ENCODE measurements around the gene CCNT2. TPM values are rescaled to one million over a fixed set of nuclear protein-coding genes. Genes with fewer than 3 reads are reported as not detected.
A peak's percentile ranks its signal among the peaks of the same experiment; 100 is the strongest.

The CCNT2 gene
- total RNA-seq, 1 experiment from 2014 or later, result 39.4 TPM

- no peaks in the 10 kb centered on the region for H3K27me3 ChIP-seq (replicated peaks; ENCODE audit: control insufficient read depth, insufficient read depth, low read length)
- Mint-ChIP-seq H3K27ac (ENCODE audit: unreplicated experiment) (no peak overlapping the region), H3K27me3 (ENCODE audit: insufficient read depth, unreplicated experiment) (no peaks in the 10 kb centered on the region), H3K9me3 (ENCODE audit: unreplicated experiment) (peaks cover 6% of the 10 kb centered on the region), H3K36me3 (ENCODE audit: insufficient read depth, unreplicated experiment) (no peaks in the 10 kb centered on the region), H3K4me1 (ENCODE audit: low read depth, unreplicated experiment) (no peaks in the 10 kb centered on the region), H3K4me3 (ENCODE audit: unreplicated experiment) (no peak overlapping the region)
- POLR2A ChIA-PET, result no interaction called here
- H3K36me3 ChIP-seq (ENCODE audit: control insufficient read depth, insufficient read depth, low read length), result no peaks in the 10 kb centered on the region
- BruUV-seq (replicated peaks), result no TSS peak
- H3K4me3 ChIP-seq (ENCODE audit: low read depth, low read length), result no peak overlapping the region
- peaks cover 6% of the 10 kb centered on the region; the same call in 1 of the 2 replicates for H3K4me1 ChIP-seq
- CTCF ChIA-PET, result no interaction called here
- intact Hi-C loops (cut with micrococcal nuclease; ENCODE audit: unreplicated experiment), result no loop called here
- 0 out of 2 replicates have a peak, but pooled peaks cover 5% of the 10 kb centered on the region for H3K9me3 ChIP-seq
- DNase-seq, result no peak
- TF ChIP-seq CTCF (IDR thresholded peaks at IDR 0.05; ENCODE audit: insufficient read depth in 1 of 2, low read depth in 1 of 2, low read length in 1 of 2, severe bottlenecking in 1 of 2, unreplicated experiment in 1 of 2), result no peak
Observed at GRCh38 chr2:134884435-134884834, 34.2 kb upstream of the CCNT2 start.

- DNase-seq, result no peak
- Histone ChIP-seq H3K9me3 (no peaks in the 10 kb centered on the region), H3K4me1 (no peaks in the 10 kb centered on the region), H3K27me3 (replicated peaks; ENCODE audit: control insufficient read depth, insufficient read depth, low read length) (no peaks in the 10 kb centered on the region), H3K4me3 (ENCODE audit: low read depth, low read length) (no peak overlapping the region), H3K36me3 (ENCODE audit: control insufficient read depth, insufficient read depth, low read length) (no peaks in the 10 kb centered on the region)
- ChIA-PET POLR2A (no interaction called here), CTCF (no interaction called here)
- Mint-ChIP-seq H3K27ac (ENCODE audit: unreplicated experiment) (no peak overlapping the region), H3K36me3 (ENCODE audit: insufficient read depth, unreplicated experiment) (no peaks in the 10 kb centered on the region), H3K9me3 (ENCODE audit: unreplicated experiment) (no peaks in the 10 kb centered on the region), H3K4me1 (ENCODE audit: low read depth, unreplicated experiment) (no peaks in the 10 kb centered on the region), H3K4me3 (ENCODE audit: unreplicated experiment) (no peak overlapping the region), H3K27me3 (ENCODE audit: insufficient read depth, unreplicated experiment) (no peaks in the 10 kb centered on the region)
- intact Hi-C loops (cut with micrococcal nuclease; ENCODE audit: unreplicated experiment), result no loop called here
- TF ChIP-seq CTCF (IDR thresholded peaks at IDR 0.05; ENCODE audit: insufficient read depth in 1 of 2, low read depth in 1 of 2, low read length in 1 of 2, severe bottlenecking in 1 of 2, unreplicated experiment in 1 of 2), result no peak
- no TSS peak for BruUV-seq (replicated peaks)
Observed at GRCh38 chr2:134892282-134893035, 26.2 kb upstream of the CCNT2 start.

- Histone ChIP-seq H3K27me3 (replicated peaks; ENCODE audit: control insufficient read depth, insufficient read depth, low read length) (no peaks in the 10 kb centered on the region), H3K4me1 (no peaks in the 10 kb centered on the region), H3K36me3 (ENCODE audit: control insufficient read depth, insufficient read depth, low read length) (no peaks in the 10 kb centered on the region), H3K4me3 (ENCODE audit: low read depth, low read length) (no peak overlapping the region), H3K9me3 (no peaks in the 10 kb centered on the region)
- Mint-ChIP-seq H3K4me3 (ENCODE audit: unreplicated experiment) (no peak overlapping the region), H3K9me3 (ENCODE audit: unreplicated experiment) (peaks cover under 1% of the 10 kb centered on the region), H3K4me1 (ENCODE audit: low read depth, unreplicated experiment) (peaks cover under 1% of the 10 kb centered on the region), H3K27ac (ENCODE audit: unreplicated experiment) (no peak overlapping the region), H3K27me3 (ENCODE audit: insufficient read depth, unreplicated experiment) (no peaks in the 10 kb centered on the region), H3K36me3 (ENCODE audit: insufficient read depth, unreplicated experiment) (no peaks in the 10 kb centered on the region)
- peak; percentile 31 to 45 for TF ChIP-seq CTCF (IDR thresholded peaks at IDR 0.05; ENCODE audit: insufficient read depth in 1 of 2, low read depth in 1 of 2, low read length in 1 of 2, severe bottlenecking in 1 of 2, unreplicated experiment in 1 of 2)
- ChIA-PET CTCF (interaction anchor here (0.7 kb wide), 1 partner anchor 272 kb away, joined by 3 read pairs; no protein-coding TSS in a partner anchor), POLR2A (no interaction called here)
- intact Hi-C loops (cut with micrococcal nuclease; ENCODE audit: unreplicated experiment), result loop anchor here (1.0 kb wide), 3 partner anchors 322 to 438 kb away; no protein-coding TSS in a partner anchor
- DNase-seq, result no peak
- BruUV-seq (replicated peaks), result no TSS peak
Observed at GRCh38 chr2:134897932-134898331, 20.7 kb upstream of the CCNT2 start.

All from Caco-2 (cell line).